SK-N-SH treated with all-trans-retinoic acid at 6 μM for 48 hours (cell line): Measurements from ENCODE around the gene CD6.

Experiments used
- ATAC-seq: fragments of 200-7000 bp; cut with Tn5 transposase; 3 replicates; pipeline ENCODE4 v1.9.1; 2020; ENCODE audit warnings: mild to moderate bottlenecking, moderate library complexity
- BACH2 ChIP-seq: fragments of 250-450 bp; sonication (Bioruptor Pico); IDR thresholded peaks from 2 replicates; pipeline ENCODE4 v1.9.0; 2021; ENCODE audit warnings: mild to moderate bottlenecking, borderline replicate concordance
- CREB5 ChIP-seq: fragments of 250-450 bp; sonication (Bioruptor Pico); IDR thresholded peaks from 2 replicates; pipeline ENCODE4 v1.5.1; 2020; ENCODE audit warnings: low read depth, mild to moderate bottlenecking, moderate library complexity
- CSDC2 ChIP-seq: fragments of 250-450 bp; sonication (Bioruptor Pico); IDR thresholded peaks from 2 replicates; pipeline ENCODE4 v1.5.0; 2020; ENCODE audit warnings: mild to moderate bottlenecking, moderate library complexity
- CSRNP3 ChIP-seq: fragments of 250-450 bp; sonication (Bioruptor Pico); IDR thresholded peaks from 2 replicates; pipeline ENCODE4 v1.5.1; 2021; ENCODE audit warnings: mild to moderate bottlenecking, moderate library complexity
- ISL1 ChIP-seq: fragments of 250-450 bp; sonication (Bioruptor Pico); IDR thresholded peaks from 2 replicates; pipeline ENCODE4 v2.1.2; 2022; ENCODE audit warnings: mild to moderate bottlenecking, moderate library complexity
- PATZ1 ChIP-seq: fragments of 250-450 bp; sonication (Bioruptor Pico); IDR thresholded peaks from 2 replicates; pipeline ENCODE4 v1.8.0; 2020; ENCODE audit warnings: mild to moderate bottlenecking, moderate library complexity, borderline replicate concordance
- POU6F1 ChIP-seq: fragments of 250-450 bp; sonication (Bioruptor Pico); IDR thresholded peaks from 2 replicates; pipeline ENCODE4 v1.8.0; 2021; ENCODE audit warnings: low read depth, mild to moderate bottlenecking, moderate library complexity, borderline replicate concordance
- PPARA ChIP-seq: fragments of 250-450 bp; sonication (Bioruptor Pico); IDR thresholded peaks from 2 replicates; pipeline ENCODE4 v1.5.0; 2020; ENCODE audit warnings: mild to moderate bottlenecking, borderline replicate concordance
- RARB ChIP-seq: fragments of 250-450 bp; sonication (Bioruptor Pico); IDR thresholded peaks from 2 replicates; pipeline ENCODE4 v1.8.0; 2021; ENCODE audit warnings: mild to moderate bottlenecking, moderate library complexity
- TOX ChIP-seq: fragments of 250-450 bp; sonication (Bioruptor Pico); IDR thresholded peaks from 2 replicates; pipeline ENCODE4 v1.8.0; 2021; ENCODE audit warnings: mild to moderate bottlenecking, moderate library complexity, borderline replicate concordance
- TSHZ2 ChIP-seq: fragments of 250-450 bp; sonication (Bioruptor Pico); IDR thresholded peaks from 2 replicates; pipeline ENCODE4 v1.5.0; 2020; ENCODE audit warnings: mild to moderate bottlenecking, moderate library complexity
- ZC3H10 ChIP-seq: fragments of 250-450 bp; sonication (Bioruptor Pico); IDR thresholded peaks from 2 replicates; pipeline ENCODE4 v1.5.1; 2021; ENCODE audit warnings: mild to moderate bottlenecking, moderate library complexity
- ZFP3 ChIP-seq: fragments of 250-450 bp; sonication (Bioruptor Pico); IDR thresholded peaks from 2 replicates; pipeline ENCODE4 v1.5.0; 2020; ENCODE audit warnings: mild to moderate bottlenecking, moderate library complexity
- ZFP30 ChIP-seq: fragments of 450-650 bp; formaldehyde crosslinking; IDR thresholded peaks from 2 replicates; pipeline ENCODE4 v1.5.0; 2022; ENCODE audit warnings: mild to moderate bottlenecking, moderate library complexity
- ZNF565 ChIP-seq: fragments of 450-650 bp; formaldehyde crosslinking; conservative IDR thresholded peaks from 2 replicates; pipeline ENCODE4 v1.5.0; 2020; ENCODE audit warnings: low read depth, mild to moderate bottlenecking, moderate library complexity
- ZNF70 ChIP-seq: fragments of 450-650 bp; formaldehyde crosslinking; IDR thresholded peaks from 2 replicates; pipeline ENCODE4 v1.5.0; 2020; ENCODE audit warnings: mild to moderate bottlenecking, moderate library complexity

The CD6 gene

GRCh38 chr11:60978546-60979380 is 7.3 kb downstream of the CD6 start:
- ATAC-seq = no peak
- TF ChIP-seq POU6F1 (CRISPR knock-in tag) (no peak), CREB5 (no peak), ZNF70 (CRISPR knock-in tag) (no peak), PATZ1 (CRISPR knock-in tag) (no peak), ZNF565 (CRISPR knock-in tag) (no peak), ZFP3 (CRISPR knock-in tag) (no peak), TOX (CRISPR knock-in tag) (no peak), PPARA (CRISPR knock-in tag) (no peak), CSRNP3 (CRISPR knock-in tag) (no peak), BACH2 (CRISPR knock-in tag) (no peak), ISL1 (no peak), ZC3H10 (CRISPR knock-in tag) (no peak)
- TF ChIP-seq, all 23 proteins: peak for 0

- TF ChIP-seq PPARA (CRISPR knock-in tag) = no peak
- no peak for TF ChIP-seq ZC3H10 (CRISPR knock-in tag)
- no peak for TF ChIP-seq TSHZ2 (CRISPR knock-in tag)
- no peak for TF ChIP-seq ZFP30 (CRISPR knock-in tag)
- no peak for TF ChIP-seq CREB5
- no peak for TF ChIP-seq CSDC2 (CRISPR knock-in tag)
- TF ChIP-seq ZNF565 (CRISPR knock-in tag) = no peak
- no peak for TF ChIP-seq RARB (CRISPR knock-in tag)
- TF ChIP-seq ZNF70 (CRISPR knock-in tag) = no peak
- TF ChIP-seq TOX (CRISPR knock-in tag) = no peak
- TF ChIP-seq ISL1 = no peak
- no peak for TF ChIP-seq ZFP3 (CRISPR knock-in tag)
- no peak for ATAC-seq
Measured at GRCh38 chr11:60981515-60981914, 10.0 kb downstream of the CD6 start.

GRCh38 chr11:60982184-60982583 is 10.7 kb downstream of the CD6 start:
- no peak for ATAC-seq
- TF ChIP-seq RARB (CRISPR knock-in tag) = no peak
